ENCODE data around the gene GPN1. TPM values are rescaled to one million over a fixed set of nuclear protein-coding genes. Genes with fewer than 3 reads are reported as not detected.
A peak's percentile ranks its signal among the peaks of the same experiment; 100 is the strongest.

Gene GPN1
- total RNA-seq, 4 donors from 2014 or later = 12.3 to 27.7 (median 19.7) TPM

DNA sequence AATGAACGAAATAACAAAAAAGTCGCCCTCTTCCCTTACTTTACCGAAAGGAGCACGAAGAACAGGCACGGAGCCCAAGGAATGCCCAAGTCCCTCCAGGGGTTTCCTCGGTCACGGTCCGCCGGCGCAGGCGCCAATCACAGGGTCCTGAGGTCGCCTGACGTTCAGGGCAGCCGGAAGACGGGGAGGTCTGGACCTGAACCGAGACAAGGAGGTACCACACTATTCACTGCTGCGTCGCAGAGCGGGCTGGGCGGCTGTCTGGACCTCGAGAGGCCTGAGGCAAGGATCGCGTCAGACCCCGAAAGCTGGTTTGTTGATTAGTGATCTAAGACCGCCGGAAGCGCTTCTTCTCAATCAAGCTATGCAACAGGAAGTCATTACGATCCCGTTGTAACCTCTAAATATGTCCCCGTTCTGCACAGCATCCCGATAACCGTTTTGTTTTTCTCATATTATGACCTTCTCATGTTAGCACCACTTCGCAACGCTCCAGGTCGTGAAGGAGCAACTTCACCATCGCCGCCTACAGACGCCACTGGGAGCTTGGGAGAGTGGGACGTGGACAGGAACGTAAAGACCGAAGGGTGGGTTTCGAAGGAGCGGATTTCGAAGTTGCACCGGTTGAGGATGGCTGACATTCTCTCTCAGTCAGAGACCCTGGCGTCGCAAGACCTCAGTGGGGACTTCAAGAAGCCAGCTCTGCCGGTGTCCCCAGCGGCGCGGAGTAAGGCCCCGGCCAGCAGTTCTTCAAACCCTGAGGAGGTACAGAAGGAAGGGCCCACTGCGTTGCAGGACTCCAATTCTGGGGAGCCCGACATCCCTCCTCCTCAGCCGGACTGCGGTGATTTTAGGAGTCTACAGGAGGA lies 34.7 kb downstream of the GPN1 start, which contains the start of the genes SLC4A1AP and SUPT7L:
Gene SLC4A1AP (plus strand): TSS at position 605 of the 869 bp plus-strand sequence. CDS start 26 bp downstream, at position 631.
Gene SUPT7L (minus strand): TSS at position 330 of the 869 bp plus-strand sequence. CDS start 1,422 bp downstream, outside the sequence.
- H3K27ac ChIP-seq = peak within 1 kb of the TSS; percentile 82 to 96 (median 86)
- H3K4me1 ChIP-seq = peaks cover 0 to 24% (median 8%) of the 10 kb centered on the region in 4 donors
- peak; percentile 66 to 82 (median 78) for DNase-seq
- no peaks in the 10 kb centered on the region for H3K9me3 ChIP-seq
- H3K4me3 ChIP-seq = peak within 1 kb of the TSS; percentile 67 to 90 (median 71)
- peaks cover 0 to 43% (median 1%) of the 10 kb centered on the region in 3 donors for H3K36me3 ChIP-seq
- H3K27me3 ChIP-seq = no peaks in the 10 kb centered on the region
- TF ChIP-seq POLR2A (IDR thresholded peaks at IDR 0.05) = peak in 1 of 2 donors; percentile 45
- TF ChIP-seq, protein P1, sequence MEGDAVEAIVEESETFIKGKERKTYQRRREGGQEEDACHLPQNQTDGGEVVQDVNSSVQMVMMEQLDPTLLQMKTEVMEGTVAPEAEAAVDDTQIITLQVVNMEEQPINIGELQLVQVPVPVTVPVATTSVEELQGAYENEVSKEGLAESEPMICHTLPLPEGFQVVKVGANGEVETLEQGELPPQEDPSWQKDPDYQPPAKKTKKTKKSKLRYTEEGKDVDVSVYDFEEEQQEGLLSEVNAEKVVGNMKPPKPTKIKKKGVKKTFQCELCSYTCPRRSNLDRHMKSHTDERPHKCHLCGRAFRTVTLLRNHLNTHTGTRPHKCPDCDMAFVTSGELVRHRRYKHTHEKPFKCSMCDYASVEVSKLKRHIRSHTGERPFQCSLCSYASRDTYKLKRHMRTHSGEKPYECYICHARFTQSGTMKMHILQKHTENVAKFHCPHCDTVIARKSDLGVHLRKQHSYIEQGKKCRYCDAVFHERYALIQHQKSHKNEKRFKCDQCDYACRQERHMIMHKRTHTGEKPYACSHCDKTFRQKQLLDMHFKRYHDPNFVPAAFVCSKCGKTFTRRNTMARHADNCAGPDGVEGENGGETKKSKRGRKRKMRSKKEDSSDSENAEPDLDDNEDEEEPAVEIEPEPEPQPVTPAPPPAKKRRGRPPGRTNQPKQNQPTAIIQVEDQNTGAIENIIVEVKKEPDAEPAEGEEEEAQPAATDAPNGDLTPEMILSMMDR (IDR thresholded peaks at IDR 0.05) = no peak

DNA sequence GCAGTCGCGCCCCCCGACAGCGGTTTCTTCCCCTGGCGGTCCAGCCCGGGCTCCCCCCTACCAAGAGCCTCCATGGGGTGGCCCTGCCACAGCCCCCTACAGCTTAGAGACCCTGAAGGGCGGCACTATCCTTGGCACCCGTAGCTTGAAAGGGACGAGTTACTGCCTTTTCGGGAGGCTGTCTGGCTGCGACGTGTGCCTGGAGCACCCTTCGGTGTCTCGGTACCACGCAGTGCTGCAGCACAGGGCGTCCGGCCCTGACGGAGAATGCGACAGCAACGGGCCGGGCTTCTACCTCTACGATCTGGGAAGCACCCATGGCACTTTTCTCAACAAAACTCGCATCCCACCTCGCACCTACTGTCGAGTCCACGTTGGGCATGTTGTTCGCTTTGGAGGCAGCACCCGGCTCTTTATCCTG lies 35.3 kb downstream of the GPN1 start:
- peak overlapping the region; percentile 67 to 90 (median 71) for H3K4me3 ChIP-seq
- no peaks in the 10 kb centered on the region for H3K27me3 ChIP-seq
- peak overlapping the region; percentile 82 to 96 (median 86) for H3K27ac ChIP-seq
- peaks cover 0 to 49% (median 5%) of the 10 kb centered on the region in 3 donors for H3K36me3 ChIP-seq
- no peaks in the 10 kb centered on the region for H3K9me3 ChIP-seq
- H3K4me1 ChIP-seq = peaks cover 0 to 24% (median 8%) of the 10 kb centered on the region in 4 donors
- no peak for TF ChIP-seq POLR2A (IDR thresholded peaks at IDR 0.05)
- TF ChIP-seq, protein P1 (IDR thresholded peaks at IDR 0.05) = no peak
- no peak for DNase-seq

DNA sequence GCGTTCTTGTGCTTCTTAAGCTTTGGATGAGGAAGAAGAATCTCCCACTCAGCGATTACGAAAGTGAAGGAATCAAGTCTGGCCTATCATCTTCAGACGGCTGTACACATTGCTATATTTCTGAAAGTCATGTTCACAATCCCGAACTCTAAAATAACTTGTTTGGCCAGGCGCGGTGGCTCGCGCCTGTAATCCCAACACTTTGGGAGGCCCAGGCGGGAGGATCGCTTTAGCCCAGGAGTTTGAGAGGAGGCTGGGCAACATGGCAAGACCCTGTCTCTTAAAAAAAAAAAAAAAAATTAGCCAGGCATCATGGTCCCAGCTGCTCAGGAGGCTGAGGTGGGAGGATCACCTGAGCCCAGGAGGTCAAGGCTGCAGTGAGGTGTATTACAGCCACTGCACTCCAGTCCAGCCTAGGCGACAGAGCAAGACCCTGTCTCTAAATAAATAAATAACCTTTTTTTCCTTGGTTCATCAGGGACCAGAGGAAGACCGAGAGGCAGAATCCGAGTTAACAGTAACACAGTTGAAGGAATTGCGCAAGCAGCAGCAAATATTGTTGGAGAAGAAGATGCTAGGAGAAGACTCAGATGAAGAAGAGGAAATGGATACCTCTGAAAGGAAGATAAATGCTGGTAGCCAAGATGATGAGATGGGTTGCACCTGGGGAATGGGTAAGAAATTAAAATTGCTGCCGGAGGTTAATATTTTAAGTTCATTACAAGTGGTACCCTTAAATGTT lies 35.9 kb downstream of the GPN1 start:
- TF ChIP-seq, protein P1 (IDR thresholded peaks at IDR 0.05) = no peak
- no peak for TF ChIP-seq POLR2A (IDR thresholded peaks at IDR 0.05)
- no peak for DNase-seq
- Histone ChIP-seq H3K9me3 (no peaks in the 10 kb centered on the region), H3K36me3 (peaks cover 0 to 50% (median 5%) of the 10 kb centered on the region in 3 donors), H3K4me1 (peaks cover 0 to 24% (median 8%) of the 10 kb centered on the region in 4 donors), H3K27ac (peak overlapping the region in 1 of 4 donors; percentile 82), H3K4me3 (peak overlapping the region; percentile 67 to 90 (median 71)), H3K27me3 (no peaks in the 10 kb centered on the region)

DNA sequence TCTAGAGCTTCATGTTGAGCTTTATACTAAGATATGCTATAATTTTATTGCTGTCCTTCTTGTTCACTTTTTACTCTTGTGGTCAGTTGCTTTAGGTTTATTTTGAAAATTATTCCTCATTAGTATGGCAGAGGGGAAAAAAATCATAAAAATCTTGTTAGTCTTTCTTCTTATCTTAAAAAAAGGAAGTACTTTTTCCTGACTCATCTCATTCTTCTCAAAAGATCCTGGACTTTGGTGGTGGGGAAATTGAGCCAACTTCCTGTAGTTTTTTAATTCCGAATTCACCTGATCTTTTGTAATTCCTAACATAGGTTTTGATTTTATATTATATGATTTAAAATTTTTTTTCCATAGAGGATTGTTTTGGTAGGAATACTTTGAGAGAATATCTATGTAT lies 38.6 kb downstream of the GPN1 start:
- Histone ChIP-seq H3K36me3 (peaks cover 0 to 47% (median 5%) of the 10 kb centered on the region in 3 donors), H3K4me3 (no peak overlapping the region)

DNA sequence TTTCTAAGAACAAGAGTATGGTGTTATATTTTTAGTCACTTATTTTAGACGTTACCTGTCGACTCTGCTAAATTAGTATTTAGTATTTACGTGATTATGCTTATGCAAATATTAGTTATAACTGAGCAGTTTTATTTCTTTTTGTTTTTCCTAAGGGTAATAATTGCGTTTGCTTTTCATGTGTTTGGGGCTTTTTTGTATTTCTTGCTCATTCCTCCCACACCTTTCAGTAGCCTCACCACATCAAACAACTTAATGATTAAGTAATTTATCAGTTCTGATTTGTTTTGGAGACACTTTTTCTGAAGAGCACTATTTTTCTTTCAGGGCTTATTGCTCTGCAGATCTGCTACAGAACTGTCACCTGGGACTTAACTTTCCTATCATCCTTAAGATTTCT lies 42.4 kb downstream of the GPN1 start:
- H3K4me3 ChIP-seq = no peak overlapping the region
- no peaks in the 10 kb centered on the region for H3K4me1 ChIP-seq
- H3K27ac ChIP-seq = no peak overlapping the region
- H3K27me3 ChIP-seq = no peaks in the 10 kb centered on the region
- no peak for DNase-seq
- H3K9me3 ChIP-seq = no peaks in the 10 kb centered on the region
- no peak for TF ChIP-seq POLR2A (IDR thresholded peaks at IDR 0.05)
- TF ChIP-seq, protein P1 (IDR thresholded peaks at IDR 0.05) = no peak
- H3K36me3 ChIP-seq = peaks cover 0 to 79% (median 5%) of the 10 kb centered on the region in 3 donors

More for the DNA sequence above, 38.6 kb downstream of the GPN1 start:
- H3K4me1 ChIP-seq = peaks cover 0 to 19% (median 8%) of the 10 kb centered on the region in 4 donors
- no peaks in the 10 kb centered on the region for H3K27me3 ChIP-seq
- DNase-seq = no peak
- no peak overlapping the region for H3K27ac ChIP-seq
- TF ChIP-seq, protein P1 (IDR thresholded peaks at IDR 0.05) = no peak
- no peak for TF ChIP-seq POLR2A (IDR thresholded peaks at IDR 0.05)
- no peaks in the 10 kb centered on the region for H3K9me3 ChIP-seq

Data from Peyer's patch (tissue), 4 donors.